Stimulated activated CD4-positive, alpha-beta T cell treated with anti-CD3 and anti-CD28 coated beads, Interleukin-1b, Interleukin-23, amount 100 ng/mL, for 1 hour (primary cell): ENCODE data around the gene NUP214.
"Not testable (repeated sequence)": the region's sequence is repeated elsewhere in the genome, so short reads cannot be mapped to it uniquely, and the experiment has no call there.

Experiments used
- DNase-seq, 2 donors: peaks; one replicate each; pipeline ENCODE4 v3.0.0-alpha.2; 2020; ENCODE audit warnings: low read depth in 2 of 2

The NUP214 gene

DNA sequence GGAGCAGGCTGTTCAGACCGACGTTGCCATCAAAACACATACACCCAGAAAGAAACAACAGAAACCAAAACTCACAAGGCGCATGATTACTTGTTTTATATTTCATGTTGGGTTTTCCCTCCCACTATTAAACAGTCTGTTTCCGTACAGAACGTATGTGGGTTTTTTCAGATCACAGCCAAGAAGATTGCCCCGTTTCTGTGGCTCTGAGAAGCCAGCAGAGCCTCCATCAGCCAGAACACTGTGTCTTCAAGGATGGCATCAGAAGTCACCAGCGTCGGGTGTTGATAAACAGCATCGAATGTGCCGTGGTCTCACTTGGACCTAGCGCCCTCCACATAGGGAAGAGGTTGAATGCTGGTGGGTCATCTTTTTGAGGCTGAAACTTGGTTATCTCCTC, 108.2 kb downstream of the NUP214 start:
- DNase-seq: no peak

DNA sequence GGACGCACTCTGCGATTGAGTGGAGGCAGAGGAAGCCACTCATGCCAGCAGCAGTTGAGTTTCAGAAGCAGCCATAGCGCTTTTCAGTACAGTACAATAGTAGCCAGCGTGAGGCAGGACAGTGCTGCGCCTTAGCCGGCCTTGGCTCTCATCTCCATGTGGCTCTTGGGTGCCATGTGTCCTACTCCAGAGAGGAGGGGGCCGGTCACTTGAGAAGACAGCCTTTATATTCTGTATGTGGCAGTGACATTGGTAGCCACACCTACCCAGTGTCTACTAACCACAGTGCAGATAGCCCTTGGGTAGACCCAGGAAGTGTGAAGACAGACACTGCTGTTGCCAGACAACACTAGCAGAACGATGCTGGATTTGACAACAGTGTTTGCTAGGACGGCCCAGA, 108.6 kb downstream of the NUP214 start:
- DNase-seq: no peak

DNA sequence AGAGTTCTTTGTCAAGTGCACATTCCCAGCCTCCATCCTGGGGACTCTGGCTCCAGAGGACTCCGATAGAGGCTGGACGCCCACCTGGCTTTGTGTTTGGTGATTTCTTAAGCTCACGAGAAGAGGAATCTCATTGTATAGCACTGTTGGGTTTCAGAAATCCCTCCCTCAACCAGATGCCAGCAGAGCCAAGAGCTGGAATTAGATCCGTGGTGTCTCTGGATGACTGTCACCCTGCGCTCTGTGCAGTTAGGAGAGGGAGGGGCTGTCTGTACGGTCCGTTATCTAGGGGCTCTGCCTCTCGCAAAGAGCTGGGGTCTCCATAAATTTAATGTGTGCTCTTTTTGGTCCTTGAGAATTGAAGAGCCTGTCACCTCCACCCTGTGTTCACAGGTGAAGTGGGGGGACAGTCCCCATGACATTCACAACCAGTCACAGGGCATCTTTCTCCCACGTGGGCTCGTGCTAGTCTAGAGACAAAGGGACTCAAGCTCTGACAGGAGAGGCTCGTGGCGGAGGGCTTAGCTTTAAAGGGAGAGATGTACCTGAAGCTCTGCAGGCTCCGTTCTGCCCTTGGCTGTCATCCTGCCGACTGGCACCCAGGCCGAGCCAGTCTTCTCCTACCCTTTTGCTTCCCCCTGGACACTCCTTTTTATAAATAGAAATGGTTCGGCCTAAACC, 109.6 kb downstream of the NUP214 start:
- no peak for DNase-seq

DNA sequence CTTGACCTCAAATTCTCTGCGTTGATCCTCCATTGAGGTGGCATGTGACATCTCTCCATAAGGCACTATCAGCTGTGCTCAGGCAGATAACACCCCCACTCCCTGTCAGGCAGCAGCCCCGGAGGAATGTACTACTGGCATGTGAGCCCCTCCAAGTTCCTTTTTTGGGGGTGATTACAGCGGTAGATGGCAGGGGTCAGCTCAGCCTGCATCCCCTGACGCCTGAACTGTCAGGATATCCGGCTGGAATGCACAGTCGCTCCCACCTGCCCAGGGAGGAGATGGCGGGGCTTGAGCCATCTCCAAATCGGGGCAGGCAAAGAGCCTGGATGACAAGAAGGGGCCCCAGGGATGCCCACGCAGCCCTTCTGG, 110.1 kb downstream of the NUP214 start:
- no peak for DNase-seq

DNA sequence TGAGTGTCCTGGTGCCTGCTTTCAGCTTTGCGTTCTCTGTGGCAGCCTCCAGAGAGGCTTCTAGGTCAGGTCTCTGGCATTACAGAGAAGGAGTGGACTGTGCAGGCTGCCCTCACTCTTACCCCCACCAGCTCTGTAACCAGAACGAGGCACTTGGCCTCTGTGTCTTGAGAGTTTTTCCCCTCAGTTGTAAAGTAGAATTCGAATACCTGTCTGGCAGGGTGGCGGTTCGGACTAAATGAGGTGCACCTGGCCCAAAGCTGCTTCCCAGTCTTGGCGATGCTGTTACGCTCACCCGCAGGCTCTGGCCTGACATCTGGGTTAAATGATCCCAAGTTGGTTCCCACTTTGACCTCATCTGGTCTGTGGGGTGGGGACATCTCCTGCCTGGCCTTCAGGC, 110.8 kb downstream of the NUP214 start:
- no peak for DNase-seq

DNA sequence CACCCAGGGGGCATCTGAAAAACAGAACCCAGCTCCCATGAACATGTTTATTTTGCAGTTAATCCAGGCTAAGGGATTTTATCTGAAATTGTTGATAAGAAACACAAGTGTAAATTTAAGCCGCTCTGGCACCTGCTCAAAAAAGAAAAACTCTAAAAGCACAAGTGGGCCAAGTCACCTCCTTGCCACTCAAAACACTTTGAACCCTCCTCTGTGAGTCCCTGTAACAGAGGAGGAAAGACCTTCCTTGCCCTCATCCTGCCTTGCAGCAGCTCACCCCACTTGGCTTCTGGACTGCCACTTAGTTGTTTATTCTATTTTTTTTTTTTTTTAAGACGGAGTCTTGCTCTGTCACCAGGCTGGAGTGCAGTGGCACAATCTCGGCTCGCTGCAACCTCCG, 111.4 kb downstream of the NUP214 start:
- no peak for DNase-seq

DNA sequence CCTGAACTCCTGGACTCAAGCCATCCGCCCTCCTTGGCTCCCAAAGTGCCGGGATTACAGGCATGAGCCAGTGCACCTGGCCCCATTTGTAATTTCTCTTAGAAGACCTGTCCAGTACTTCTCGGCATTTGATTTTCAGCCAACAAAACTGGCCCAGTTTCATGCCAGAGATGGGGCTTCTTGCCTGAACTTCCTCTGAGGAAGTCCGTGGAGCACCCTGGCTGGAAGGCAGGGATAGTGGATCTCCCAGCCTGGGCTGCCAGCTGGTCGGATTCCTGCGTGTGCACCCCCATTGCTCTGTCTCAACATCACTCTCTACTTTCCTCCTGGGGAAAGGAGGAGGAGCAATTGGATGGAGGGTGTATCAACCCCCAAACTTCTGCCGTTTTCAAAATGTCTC, 111.9 kb downstream of the NUP214 start:
- no peak for DNase-seq

DNA sequence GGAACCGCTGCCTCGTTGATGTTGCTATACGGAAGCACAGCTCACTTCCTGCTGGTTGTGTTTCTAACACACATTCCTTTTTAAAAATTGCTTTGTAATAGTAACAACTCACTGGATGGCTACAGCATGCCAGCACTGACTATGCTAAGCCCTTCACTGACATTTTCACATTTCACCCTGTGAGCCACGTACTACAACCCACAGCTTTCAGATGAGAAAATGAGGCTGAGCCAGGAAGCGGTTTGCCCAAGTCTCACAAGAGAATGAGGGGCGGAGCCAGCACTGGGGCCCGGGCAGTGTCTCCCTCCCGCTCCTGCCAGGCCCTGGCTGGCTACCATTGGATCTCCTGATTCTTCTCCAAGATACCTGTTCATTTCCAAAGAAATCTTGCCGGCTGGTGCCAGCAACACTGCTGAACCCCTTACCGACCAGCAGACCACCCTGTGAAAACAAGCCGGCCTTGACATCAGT, 112.6 kb downstream of the NUP214 start:
- peak; percentile 50 to 63 for DNase-seq

DNA sequence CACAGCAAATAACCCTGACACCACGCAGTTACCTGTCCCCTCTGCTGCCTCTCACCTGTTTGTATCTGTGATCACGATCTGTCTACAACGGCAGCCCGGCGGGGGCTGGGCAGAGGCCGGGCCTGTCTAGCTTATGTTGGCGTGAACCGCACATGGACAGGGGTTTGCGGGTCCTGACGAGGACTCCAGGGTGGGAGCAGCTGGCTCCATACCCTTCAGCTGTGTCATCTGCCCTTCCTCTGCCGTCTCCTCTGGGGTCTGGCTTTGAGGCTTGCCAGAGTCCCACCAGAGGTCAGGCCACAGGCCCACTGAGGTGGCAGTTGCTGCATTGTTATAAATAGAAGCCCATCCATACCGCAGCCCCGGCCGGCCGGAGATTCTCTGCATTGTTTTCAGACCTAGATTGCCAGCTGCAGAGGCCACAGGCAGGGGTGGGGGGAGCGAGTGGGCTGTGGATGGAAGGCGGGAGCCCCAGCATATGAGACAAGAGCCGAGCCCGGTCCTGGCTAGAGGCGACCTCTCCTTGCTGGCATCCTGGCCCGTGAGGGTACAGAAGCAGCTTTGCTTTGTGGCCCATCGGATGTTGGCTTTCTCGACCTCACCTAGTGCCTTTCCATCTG, 113.1 kb downstream of the NUP214 start:
- DNase-seq: no peak

DNA sequence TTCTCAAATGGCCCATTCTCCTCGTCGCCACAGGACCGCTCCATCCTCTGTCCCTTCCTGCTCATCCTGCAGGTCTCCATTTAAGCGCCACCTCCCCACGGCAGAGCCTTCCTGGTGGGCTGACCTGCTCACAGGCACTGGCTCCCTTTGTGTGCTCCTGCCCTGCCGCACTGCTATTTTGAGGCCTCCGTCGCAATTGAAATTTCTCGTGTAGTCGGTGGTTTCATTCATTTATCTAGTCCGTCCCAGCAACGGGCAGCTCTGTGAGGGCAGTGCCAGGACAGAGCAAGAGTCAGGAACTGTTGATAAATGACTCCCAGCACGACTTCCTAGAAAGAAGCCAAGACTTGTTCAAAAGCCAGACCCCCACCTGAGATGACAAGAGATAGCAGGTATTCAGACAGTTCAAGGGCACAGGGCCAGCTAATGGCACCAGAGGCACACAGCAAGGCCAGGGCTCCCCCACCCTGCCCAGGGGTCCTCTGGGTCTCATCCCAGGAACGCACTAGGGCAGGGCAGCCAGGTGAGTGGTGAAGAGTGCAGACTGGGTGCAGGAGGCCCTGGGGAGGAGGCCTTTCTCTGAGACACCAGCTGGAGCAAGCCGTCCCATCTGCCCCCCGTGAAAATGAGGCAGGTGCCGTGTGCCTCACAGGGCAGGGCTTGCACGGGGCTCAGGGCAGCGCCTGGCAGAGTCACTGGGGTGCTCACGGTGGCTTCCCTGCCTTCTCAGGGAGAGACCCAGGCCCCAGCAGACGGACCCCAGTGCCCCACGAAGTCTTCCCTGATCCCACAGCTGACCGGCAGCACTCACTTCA, 114.0 kb downstream of the NUP214 start:
- DNase-seq: no peak

DNA sequence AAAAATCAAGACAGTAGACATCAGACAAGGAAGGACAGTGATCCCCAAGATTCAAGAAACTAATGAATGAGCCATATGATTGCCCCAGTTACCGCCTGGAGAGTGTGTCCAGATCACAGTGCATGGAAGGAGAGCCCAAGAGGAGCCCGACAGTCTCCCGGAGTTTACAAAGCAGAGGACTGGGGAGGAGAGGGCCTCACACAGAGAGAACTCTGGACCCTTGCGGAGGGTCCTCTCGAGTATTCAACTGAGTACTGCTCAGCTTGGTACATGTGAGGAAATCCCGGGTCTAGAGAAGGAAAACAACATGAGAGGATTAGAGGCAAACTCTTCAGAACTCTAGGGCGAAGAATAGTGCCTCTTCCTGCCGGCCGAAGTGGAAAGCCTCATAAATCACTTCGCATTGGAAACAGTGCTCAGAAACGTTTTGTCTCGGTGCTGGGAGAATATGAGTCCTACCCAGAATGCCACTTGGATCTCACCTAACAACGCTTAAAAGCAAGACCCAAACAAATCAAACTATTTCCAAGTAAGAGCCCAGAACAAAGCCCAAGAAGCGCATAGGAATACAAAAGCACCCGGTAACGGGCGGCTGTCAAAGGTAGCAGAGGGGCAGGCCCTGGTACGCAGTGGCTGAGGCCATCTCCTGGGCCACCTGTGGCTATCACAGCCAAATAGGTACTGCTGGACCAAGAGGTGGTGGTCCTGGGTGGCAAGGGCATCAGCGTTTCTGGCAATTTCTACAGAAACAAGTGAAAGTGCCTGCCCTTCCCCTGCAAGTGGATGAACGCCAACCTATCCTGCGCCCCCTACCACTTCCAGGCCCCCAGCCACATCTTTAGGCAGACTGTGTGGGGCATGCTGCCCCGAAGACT, 114.9 kb downstream of the NUP214 start:
- DNase-seq: no peak

DNA sequence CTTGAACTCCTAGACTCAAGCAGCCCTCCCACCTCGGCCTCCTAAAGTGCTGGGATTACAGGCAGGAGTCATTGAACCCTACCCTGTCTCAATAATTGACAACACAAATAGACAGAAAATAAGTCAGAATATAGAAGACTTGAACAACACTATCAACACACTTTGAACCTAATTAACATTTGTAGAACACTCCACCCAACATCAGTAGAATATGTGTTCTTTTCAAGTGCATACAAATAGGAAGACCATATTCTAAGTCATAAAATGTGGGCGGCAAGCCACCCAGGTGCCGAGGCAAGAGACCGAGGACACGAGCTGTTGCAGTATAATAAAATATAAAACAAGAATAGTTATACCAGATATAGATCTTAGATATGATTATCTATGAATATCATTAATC, 118.9 kb downstream of the NUP214 start:
- DNase-seq: not testable (repeated sequence)

DNA sequence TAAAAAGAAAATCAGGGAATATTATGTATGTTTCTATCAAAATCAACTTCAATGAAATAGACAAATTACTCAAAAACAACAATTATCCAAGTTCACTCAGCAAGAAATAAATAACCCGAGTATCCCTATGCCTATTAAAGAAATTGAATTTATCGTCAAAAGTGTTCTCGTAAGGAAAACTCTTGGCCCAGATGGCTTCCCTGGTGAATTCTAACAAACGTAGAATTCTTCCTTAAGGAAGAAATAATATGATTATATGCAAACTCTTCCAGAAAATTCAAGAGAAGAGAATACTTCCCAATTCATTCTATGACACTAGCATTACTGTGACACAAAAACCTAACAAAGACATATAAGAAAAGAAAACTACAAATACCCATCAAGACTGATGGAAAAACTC, 121.2 kb downstream of the NUP214 start:
- no peak for DNase-seq

DNA sequence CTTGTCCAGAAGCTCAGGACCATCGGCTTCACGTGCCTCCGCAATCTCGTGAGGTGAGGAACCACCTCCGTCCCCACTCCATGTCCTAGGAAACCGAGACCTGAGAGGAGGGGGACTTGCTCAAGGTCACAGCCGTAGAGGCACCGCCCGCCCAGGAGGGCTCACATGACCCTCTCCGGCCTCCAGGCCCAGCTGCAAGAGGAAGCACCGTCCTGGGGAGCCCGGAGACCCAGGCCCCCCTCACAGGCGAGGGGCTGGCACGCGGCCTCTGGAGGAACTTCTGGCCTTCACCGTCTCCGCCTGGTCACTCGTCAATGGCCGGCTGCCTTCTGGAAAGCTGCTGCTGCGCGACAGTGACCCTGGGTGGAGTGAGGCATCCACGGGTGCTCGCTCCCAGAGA, 126.7 kb downstream of the NUP214 start:
- no peak for DNase-seq

DNA sequence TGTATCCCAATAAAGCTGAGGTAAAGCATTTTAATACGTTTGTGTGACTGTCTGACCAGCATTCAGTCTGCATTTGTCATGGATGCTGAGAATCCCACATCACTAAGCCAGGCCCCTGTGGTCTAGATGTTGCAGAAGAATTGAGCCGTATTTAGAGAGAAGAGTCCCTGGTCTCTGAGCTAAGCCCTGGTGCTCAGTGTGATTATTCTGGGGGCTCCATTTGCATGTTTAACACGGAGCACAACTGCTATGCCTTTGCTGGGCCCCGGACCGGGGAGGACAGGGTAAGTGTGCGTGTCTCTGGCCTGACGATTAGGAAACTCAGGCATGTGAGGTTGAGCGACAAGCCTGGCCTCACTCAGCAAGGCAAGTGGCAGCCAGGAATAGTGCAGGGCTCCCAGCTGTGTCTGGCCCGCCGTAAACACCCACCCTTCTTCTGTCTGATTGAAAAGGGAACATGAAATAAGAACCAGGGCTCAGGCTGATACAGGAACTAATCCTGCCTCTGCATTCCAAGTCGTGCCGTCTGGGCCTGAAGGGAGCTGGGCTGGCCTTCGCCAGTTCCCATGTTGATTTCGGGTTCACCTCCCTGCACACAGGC, 128.6 kb downstream of the NUP214 start:
- no peak for DNase-seq

DNA sequence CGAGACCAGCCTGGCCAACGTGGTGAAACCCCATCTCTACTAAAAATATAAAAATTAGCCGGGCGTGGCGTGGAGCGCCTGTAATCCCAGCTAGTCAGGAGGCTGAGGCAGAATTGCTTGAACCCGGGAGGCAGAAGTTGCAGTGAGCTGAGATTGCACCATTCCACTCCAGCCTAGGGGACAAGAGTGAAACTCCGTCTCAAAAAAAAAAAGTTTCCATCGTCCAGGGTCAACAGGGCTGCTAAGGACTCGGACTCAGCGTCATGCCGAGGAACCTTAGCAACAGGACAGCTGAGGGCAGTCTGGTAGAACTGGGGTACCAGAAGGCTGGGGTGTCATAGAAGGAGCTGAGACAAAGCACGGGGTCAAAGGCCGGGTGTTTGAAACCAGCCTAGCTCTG, 129.2 kb downstream of the NUP214 start:
- no peak for DNase-seq

DNA sequence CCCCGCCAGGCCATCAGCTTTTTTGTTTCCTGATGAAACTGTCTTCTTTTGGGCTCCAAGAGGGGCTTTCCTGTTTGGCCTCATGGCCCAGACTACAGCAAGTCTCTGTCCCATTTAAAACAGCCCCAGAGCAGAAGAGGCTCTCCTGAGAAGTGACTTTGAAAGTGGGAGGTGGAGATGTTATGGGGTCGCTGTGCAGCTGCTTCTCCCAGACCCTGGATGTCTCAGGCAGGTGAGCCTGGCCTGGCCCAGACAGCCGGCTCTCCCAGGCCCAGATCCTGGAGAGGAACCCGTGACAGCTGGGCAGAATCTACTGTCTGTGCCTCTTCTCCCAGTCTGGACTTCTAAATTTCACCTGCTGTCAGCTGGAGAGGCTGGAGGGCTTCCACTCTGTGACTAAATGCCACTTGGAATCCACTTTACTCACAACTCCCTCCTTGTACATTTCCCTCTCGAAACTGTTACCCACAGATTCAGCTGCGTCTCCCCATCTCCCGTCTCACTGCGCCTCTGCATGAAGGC, 130.4 kb downstream of the NUP214 start:
- DNase-seq: no peak

DNA sequence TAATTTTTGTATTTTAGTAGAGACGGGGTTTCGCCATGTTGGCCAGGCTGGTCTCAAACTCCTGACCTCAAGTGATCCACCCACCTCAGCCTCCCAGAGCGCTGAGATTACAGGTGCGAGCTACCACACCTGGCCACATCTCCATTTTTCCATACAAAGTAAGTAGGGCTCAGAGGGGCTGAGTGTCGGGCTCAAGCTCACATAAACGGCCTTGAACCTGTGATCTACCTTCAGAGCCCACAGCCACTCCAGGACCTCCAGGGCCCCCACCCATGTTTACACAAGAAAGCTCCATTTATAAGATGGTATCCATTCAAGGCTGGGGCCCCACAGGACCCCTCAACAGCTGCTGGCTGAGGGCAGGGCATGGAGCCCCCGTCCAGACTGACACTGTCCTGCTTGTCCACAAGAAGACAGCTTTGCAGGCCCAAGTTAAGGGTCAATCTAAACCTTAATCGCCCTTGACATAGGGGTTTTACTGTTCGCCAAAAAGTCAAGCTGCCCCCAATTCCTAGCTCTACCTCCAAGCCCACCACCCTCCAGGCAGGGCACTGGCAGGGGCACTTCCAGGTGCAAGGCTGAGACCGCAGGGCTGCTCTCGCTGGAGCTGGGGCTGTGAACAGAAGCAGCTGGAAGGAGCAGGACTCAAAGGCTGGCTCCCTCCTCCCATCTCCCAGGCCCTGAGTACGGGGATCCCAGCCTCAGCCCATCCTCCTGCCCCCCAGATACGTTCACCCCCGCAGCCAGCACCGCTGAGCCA, 132.1 kb downstream of the NUP214 start:
- DNase-seq: no peak

DNA sequence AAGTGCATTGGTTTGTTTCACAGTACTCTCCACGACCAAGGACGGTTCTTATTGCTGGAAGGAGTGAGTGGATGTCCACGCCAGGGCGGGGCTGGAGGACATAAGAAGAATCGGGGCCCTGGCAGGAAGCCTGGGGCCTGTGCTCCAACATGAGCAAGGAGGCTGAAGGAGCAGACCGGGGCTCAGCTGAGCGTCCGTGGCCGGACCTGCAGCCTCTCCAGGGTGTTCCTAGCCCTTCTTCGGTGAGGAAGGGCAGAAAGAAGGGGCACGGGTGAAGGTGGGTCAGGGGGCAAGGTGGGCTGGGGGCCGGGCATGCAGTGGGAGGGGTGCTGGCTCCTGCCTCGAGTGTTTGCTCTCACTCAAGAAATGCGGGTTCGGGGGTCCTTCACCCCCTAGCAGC, 132.8 kb downstream of the NUP214 start:
- DNase-seq: no peak

DNA sequence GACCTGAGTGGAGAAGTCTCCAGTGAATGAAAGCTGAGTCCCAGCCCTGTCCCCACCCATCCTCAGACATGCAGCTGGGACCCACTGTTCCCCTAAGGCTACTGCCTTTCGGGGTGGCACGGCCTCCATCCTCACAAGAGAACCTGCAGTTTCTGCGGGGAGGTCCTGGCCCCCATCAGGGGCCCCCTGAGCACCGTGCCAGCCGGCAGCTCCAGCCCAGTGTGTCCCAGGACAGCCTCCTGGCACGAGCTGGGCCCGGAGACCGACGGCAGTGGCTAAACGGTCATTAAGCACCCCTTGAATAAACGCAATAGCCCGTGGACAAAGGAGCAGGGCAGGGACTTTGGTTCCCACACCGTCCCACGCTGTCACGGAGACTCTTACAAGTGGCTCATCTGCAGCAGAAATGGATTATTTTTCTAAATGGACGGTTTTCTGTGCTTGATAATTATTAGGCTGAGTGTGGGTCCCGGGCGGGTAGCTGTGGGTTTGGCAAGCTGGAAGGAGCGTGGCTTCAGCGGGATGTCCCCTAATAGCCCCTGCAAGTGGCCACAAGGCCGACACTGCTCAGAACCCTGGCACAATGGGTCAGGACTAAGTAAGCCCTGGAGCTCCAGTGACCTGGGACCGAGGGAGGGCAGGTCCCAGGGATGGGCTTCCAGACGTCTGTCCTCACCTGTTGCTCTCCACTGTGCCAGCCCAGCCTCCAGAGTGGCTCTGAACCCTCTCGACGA, 133.5 kb downstream of the NUP214 start:
- DNase-seq: no peak
